Measurements from ENCODE around the gene CRLF1.
A peak's percentile ranks its signal among the peaks of the same experiment; 100 is the strongest.

DNA sequence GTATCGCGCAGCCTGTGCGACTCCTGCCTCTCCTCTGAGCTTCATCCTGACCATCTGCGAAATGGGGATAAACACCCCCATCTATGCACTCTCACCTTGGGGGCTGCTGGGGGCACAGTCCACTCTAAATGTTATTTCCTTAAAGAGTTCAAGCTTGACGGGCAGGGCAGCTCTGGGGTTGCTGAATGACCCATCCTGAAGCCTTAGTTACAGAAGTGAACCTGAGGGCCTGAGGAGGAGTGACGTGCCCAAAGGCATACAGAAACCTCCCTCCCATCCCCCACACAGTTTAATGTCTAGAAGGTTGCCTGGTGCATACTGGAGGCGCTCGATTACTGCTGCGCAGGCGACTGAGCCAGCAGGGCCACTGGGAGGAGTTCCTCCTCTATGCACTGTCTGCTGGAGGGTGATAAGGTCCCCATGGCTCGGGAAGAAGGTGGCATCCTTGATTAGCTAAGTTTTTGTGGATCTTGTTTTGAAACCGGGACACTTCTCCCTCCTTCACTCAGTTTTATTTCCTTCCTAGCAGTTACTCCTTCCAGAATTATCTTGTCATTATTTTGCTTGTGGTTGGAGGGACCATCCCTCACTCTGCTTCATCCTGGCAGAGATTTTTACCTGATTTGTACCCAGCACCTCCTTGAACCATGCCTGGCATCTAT, 62.7 kb downstream of the CRLF1 start:
- TF ChIP-seq, protein P1, sequence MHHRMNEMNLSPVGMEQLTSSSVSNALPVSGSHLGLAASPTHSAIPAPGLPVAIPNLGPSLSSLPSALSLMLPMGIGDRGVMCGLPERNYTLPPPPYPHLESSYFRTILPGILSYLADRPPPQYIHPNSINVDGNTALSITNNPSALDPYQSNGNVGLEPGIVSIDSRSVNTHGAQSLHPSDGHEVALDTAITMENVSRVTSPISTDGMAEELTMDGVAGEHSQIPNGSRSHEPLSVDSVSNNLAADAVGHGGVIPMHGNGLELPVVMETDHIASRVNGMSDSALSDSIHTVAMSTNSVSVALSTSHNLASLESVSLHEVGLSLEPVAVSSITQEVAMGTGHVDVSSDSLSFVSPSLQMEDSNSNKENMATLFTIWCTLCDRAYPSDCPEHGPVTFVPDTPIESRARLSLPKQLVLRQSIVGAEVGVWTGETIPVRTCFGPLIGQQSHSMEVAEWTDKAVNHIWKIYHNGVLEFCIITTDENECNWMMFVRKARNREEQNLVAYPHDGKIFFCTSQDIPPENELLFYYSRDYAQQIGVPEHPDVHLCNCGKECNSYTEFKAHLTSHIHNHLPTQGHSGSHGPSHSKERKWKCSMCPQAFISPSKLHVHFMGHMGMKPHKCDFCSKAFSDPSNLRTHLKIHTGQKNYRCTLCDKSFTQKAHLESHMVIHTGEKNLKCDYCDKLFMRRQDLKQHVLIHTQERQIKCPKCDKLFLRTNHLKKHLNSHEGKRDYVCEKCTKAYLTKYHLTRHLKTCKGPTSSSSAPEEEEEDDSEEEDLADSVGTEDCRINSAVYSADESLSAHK (tag by site-specific recombination; IDR thresholded peaks at IDR 0.05), result 0 out of 2 replicates have a peak, but pooled peaks have one; percentile 39
- TF ChIP-seq, protein P2, sequence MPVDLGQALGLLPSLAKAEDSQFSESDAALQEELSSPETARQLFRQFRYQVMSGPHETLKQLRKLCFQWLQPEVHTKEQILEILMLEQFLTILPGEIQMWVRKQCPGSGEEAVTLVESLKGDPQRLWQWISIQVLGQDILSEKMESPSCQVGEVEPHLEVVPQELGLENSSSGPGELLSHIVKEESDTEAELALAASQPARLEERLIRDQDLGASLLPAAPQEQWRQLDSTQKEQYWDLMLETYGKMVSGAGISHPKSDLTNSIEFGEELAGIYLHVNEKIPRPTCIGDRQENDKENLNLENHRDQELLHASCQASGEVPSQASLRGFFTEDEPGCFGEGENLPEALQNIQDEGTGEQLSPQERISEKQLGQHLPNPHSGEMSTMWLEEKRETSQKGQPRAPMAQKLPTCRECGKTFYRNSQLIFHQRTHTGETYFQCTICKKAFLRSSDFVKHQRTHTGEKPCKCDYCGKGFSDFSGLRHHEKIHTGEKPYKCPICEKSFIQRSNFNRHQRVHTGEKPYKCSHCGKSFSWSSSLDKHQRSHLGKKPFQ (tag by site-specific recombination; IDR thresholded peaks at IDR 0.05), result no peak
- TF ChIP-seq ZNF274 (IDR thresholded peaks at IDR 0.05; ENCODE audit: low read length) (no peak), ZNF274 (tag by site-specific recombination; IDR thresholded peaks at IDR 0.05; ENCODE audit: borderline replicate concordance) (no peak)
